IPS-18a (cell line): ENCODE measurements around the gene AUTS2.
A peak's percentile ranks its signal among the peaks of the same experiment; 100 is the strongest.

Source experiments
- H3K27ac ChIP-seq: one replicate; pipeline ENCODE4 v1.5.1; 2013; ENCODE audit warnings: low read length
- H3K27me3 ChIP-seq: one replicate; pipeline ENCODE4 v1.6.1; 2013; ENCODE audit warnings: mild to moderate bottlenecking, low read length; ENCODE audit not compliant: control insufficient read depth, insufficient read depth
- H3K36me3 ChIP-seq: one replicate; pipeline ENCODE4 v1.6.1; 2013; ENCODE audit warnings: low read depth, low read length; ENCODE audit not compliant: control insufficient read depth
- H3K4me1 ChIP-seq: one replicate; pipeline ENCODE4 v1.6.1; 2013; ENCODE audit warnings: low read depth, low read length; ENCODE audit not compliant: control insufficient read depth
- H3K4me3 ChIP-seq: one replicate; pipeline ENCODE4 v1.5.1; 2013; ENCODE audit warnings: low read length
- H3K9ac ChIP-seq: one replicate; pipeline ENCODE4 v1.6.1; 2013; ENCODE audit warnings: mild to moderate bottlenecking, low read length, moderate library complexity
- H3K9me3 ChIP-seq: one replicate; pipeline ENCODE4 v1.6.1; 2013; ENCODE audit warnings: low read depth, low read length; ENCODE audit not compliant: control insufficient read depth

Gene AUTS2

DNA sequence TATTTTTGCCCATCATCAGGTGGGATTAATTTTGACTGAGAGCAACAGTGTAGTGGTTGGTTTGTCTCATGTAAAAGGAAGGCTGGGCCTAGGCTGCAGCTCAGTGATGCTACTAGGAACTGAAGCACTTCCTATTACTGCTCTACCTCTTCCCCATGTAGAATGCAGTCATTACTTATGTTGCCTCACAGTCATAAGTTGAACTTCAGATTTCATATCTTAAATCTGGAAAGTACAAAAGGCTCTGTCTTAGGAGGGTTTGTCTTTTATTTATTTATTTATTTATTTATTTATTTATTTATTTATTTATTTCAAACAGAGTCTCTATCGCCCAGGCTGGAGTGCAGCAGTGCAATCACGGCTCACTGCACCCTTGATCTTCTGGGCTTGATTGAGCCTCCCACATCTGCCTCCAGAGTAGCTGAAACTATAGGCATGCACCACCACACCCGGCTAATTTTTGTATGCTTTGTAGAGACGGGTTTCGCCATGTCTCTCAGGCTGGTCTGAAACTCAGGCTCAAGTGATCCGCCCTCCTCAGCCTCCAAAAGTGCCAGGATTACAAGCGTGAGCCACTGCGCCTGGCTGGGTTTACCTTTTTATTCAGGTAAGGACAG is 812.0 kb downstream of the AUTS2 start:
- H3K27me3 ChIP-seq: peaks cover 13% of the 10 kb centered on the region
- H3K9ac ChIP-seq: no peak overlapping the region
- no peak overlapping the region for H3K27ac ChIP-seq
- no peaks in the 10 kb centered on the region for H3K4me1 ChIP-seq
- H3K4me3 ChIP-seq: no peak overlapping the region
- no peaks in the 10 kb centered on the region for H3K36me3 ChIP-seq
- no peaks in the 10 kb centered on the region for H3K9me3 ChIP-seq

DNA sequence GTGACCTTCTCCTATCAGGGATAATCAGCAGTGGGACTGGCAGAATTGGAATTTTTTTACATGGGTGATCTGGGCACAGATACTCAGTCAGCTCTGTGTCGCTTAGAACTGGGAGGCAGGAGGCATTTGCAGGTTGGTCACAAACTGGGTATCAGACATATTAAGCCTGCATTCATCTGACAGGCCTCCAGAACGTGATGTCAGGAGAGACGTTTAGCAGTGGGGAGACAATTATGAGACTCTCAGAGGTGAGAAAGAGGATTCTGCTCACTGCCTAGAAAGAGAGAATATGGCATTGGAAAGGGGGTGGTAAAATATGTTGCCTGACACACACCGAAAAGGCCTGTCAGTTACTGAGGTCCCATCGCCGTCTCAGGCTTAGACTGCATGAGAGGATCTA is 816.1 kb downstream of the AUTS2 start:
- H3K9me3 ChIP-seq: no peaks in the 10 kb centered on the region
- H3K36me3 ChIP-seq: no peaks in the 10 kb centered on the region
- H3K27ac ChIP-seq: no peak overlapping the region
- H3K9ac ChIP-seq: no peak overlapping the region
- no peak overlapping the region for H3K4me3 ChIP-seq
- H3K27me3 ChIP-seq: peaks cover 13% of the 10 kb centered on the region
- peaks cover 17% of the 10 kb centered on the region for H3K4me1 ChIP-seq

DNA sequence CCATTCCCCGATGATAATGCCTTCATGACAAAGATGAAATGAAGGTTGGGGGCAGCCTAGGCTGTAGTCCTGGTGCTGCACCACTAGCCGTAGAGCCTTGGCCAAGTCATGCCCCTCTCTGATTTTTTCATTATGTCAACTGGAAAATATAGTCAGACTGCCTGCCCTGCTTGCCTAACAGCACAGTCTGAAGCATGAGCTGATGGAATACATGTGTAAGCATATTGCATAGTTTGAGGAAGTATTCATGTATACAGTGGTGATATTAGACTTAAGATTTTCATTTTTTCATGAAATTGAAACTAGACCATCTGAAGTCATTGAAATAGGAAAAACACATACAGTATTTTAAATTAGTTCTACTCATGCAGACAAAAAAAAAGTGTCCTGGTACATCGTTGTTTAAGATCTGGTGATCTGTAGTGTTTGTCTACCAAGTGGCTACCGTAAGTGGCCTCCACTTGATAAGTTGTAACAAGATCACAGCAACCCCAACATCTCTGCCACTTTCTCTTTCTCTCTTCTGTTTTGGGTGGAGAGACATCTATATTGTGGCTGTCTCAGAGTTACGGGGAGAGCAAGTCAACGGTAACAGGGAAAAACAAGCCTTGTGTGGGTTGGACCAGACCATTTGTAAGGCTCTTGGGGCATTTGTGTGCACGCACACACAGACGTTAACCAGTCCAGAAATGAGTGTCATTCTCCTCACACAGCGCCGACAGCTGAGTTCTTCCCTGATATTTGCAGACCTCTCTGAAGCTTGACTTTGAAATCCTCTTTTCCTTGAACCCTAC is 817.1 kb downstream of the AUTS2 start:
- H3K9ac ChIP-seq: no peak overlapping the region
- no peaks in the 10 kb centered on the region for H3K36me3 ChIP-seq
- peaks cover 13% of the 10 kb centered on the region for H3K27me3 ChIP-seq
- H3K4me3 ChIP-seq: no peak overlapping the region
- H3K9me3 ChIP-seq: no peaks in the 10 kb centered on the region
- H3K27ac ChIP-seq: no peak overlapping the region
- H3K4me1 ChIP-seq: peaks cover 25% of the 10 kb centered on the region

DNA sequence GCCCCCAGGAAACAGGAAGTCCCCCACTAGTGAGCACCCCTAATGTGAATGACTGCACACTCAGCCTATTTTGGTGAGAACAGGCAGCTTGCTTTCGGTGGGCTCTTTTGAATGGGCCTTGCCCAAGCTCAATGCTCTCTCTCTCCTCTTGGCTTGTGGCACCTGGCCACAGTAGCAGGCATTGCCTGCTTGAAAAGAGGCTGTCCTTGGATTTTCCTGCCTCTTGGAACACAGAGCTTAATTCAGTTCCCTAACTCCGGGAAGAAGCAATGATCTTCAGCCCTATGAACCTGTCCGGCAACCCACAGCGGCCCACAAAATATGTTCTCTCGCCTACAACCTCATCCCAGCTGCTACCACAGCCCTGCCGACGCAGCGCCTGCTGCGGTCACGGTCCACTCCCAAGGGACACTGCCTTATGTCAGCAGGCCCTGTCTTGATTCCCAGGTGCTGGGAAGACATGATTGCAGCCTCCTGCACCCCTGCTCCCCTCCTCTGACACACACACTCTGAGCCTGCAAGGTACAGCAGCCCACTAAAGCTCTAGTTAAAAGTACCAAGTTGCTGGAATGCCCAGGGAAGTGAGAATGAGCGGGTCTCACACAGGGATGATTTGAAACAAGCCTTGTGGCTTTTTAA is 818.2 kb downstream of the AUTS2 start:
- Histone ChIP-seq H3K9me3 (no peaks in the 10 kb centered on the region), H3K4me3 (peak overlapping the region; percentile 1), H3K36me3 (no peaks in the 10 kb centered on the region), H3K9ac (no peak overlapping the region), H3K27ac (no peak overlapping the region), H3K27me3 (peaks cover 13% of the 10 kb centered on the region), H3K4me1 (peaks cover 36% of the 10 kb centered on the region)

DNA sequence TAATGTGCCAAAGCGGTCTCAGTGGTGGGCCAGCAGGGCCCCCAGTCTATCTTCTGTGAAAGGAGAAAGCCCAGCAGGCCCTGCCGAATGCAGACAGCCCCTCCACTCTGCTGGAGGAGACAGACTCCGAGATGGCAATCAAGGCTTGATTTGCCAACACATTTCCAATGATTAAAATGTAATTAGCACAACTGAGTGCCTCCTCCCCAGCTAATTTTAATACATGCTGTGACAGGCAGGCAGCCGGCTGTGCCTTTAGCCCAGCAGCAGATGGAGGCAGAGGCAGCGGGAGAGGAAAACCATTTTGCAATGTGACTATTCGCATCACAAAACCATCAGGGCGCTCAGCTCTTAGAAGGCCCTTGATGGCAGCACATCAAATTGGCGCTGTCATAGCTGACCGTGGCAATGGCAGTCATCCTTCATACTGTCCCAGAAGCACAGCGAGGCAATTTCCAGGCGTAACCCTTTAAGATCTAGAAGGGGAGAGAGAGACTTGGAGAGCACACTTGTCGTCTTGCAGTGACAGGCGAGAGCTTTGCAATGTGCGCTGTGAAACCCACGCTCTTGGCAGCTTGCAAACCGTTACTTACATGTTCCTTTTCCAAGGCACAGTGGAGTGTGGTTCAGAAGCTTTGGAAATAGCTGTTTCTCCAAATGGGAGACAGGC is 818.8 kb downstream of the AUTS2 start:
- Histone ChIP-seq H3K27ac (no peak overlapping the region), H3K9me3 (no peaks in the 10 kb centered on the region), H3K9ac (no peak overlapping the region), H3K36me3 (no peaks in the 10 kb centered on the region), H3K4me1 (peaks cover 42% of the 10 kb centered on the region), H3K27me3 (peaks cover 13% of the 10 kb centered on the region), H3K4me3 (peak overlapping the region; percentile 1)

DNA sequence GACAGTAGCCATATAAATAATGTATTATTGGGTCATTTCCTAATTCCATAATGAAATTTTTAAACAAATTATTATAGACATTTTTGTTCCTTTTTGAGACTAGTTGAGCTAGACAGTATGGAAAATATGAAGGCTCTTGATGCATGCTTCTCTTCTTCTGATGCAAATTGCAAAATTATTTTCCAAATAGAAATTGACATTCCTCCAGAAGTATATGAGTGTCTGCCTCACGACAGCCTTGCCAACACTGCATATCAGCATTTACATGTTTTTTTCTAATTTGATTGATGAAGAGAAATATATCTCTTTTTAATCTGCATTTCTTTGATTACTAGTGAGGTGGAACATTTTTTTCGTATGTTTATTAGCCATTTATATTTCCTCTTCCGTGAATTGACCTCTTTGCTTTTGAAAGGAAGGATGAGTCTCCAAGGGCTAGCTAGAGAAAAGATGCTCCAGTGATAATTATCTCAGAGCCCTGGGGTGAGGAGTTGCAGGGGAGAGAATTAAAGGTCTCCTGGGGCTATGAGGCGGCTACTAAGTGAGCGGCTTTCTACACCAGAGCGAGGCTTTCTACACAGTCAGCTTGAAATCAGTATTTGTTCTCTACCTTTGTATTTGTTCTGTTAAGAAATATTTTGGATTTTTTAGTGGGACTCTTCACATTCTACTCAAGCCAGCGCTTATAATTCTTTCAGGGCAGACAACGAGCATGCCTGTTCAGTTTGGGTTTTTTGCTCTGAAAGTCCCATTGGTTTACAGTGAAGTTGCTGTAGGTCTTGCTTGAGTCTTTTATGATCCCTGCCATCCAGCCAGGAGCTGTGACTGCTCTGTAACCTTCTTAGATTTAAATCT is 821.5 kb downstream of the AUTS2 start:
- no peak overlapping the region for H3K9ac ChIP-seq
- peaks cover 4% of the 10 kb centered on the region for H3K27me3 ChIP-seq
- no peaks in the 10 kb centered on the region for H3K36me3 ChIP-seq
- no peaks in the 10 kb centered on the region for H3K9me3 ChIP-seq
- no peak overlapping the region for H3K4me3 ChIP-seq
- no peak overlapping the region for H3K27ac ChIP-seq
- H3K4me1 ChIP-seq: peaks cover 44% of the 10 kb centered on the region

DNA sequence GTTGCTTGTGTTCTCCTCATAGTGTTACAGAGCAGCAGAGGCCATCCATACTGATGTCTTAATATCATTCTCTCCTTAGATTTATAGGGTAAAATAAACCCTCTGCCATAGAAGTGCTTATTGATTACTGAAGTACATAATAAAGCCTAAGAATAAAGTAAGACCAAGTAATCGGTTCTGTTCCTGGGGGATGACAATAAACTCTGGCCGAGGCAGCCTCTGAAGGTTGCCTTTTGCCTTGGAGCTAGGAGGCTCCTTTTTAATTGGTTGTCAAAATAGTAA is 822.0 kb downstream of the AUTS2 start:
- no peak overlapping the region for H3K27ac ChIP-seq
- no peak overlapping the region for H3K4me3 ChIP-seq
- no peaks in the 10 kb centered on the region for H3K27me3 ChIP-seq
- no peaks in the 10 kb centered on the region for H3K36me3 ChIP-seq
- H3K9ac ChIP-seq: no peak overlapping the region
- no peaks in the 10 kb centered on the region for H3K9me3 ChIP-seq
- peaks cover 44% of the 10 kb centered on the region for H3K4me1 ChIP-seq

DNA sequence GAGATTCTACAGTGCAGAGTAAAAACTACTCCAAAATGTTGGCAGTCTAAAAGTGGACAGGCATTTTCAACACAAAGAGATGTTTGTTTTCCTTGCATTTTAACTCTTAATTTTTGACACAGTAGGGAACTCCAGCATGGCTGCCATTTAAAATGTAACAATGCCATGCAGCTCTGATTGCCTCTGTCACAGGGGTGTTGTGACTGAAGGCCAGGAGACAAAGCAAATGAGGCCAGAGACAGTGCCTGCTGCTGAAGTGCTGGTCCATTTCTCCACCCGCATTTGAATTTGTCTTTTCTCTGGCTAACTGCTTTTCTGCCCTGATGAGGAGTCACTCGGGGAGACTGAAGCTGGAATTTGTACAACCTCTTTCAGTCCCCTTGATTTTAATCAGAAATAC is 823.0 kb downstream of the AUTS2 start:
- H3K9ac ChIP-seq: no peak overlapping the region
- no peaks in the 10 kb centered on the region for H3K9me3 ChIP-seq
- H3K27ac ChIP-seq: no peak overlapping the region
- H3K4me3 ChIP-seq: no peak overlapping the region
- no peaks in the 10 kb centered on the region for H3K27me3 ChIP-seq
- H3K36me3 ChIP-seq: no peaks in the 10 kb centered on the region
- peaks cover 41% of the 10 kb centered on the region for H3K4me1 ChIP-seq

DNA sequence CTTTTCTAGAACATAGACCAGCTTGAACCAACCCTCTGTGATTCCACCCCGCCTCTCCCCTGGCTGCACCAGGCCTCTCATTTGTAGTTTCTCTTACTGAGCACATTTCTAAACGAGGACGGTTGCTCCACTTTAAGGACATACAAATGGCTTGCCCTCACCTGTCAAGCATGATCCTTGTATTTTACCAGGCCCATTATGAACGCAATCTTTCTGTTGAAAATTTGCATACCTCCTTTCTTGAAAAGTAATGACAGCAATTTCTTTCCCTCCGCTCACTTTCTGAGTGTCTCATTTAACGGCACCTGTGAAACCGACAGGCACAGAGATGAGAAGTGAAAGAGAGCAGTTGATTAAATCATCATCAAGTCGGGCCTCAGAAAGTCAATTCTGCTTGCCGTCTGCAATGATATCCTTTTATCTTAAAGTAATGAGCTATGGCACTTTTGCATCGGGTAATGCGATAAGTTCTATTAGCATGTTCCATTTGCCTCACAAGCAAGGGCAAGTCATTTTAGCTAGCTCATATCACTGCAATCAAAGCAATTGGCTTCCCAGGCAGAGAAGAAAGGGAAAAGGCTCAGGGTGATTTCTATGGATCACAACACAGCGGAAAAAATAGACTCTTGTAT is 828.1 kb downstream of the AUTS2 start:
- no peak overlapping the region for H3K4me3 ChIP-seq
- H3K4me1 ChIP-seq: peaks cover 9% of the 10 kb centered on the region
- no peak overlapping the region for H3K9ac ChIP-seq
- no peaks in the 10 kb centered on the region for H3K36me3 ChIP-seq
- no peaks in the 10 kb centered on the region for H3K9me3 ChIP-seq
- no peak overlapping the region for H3K27ac ChIP-seq
- H3K27me3 ChIP-seq: no peaks in the 10 kb centered on the region

DNA sequence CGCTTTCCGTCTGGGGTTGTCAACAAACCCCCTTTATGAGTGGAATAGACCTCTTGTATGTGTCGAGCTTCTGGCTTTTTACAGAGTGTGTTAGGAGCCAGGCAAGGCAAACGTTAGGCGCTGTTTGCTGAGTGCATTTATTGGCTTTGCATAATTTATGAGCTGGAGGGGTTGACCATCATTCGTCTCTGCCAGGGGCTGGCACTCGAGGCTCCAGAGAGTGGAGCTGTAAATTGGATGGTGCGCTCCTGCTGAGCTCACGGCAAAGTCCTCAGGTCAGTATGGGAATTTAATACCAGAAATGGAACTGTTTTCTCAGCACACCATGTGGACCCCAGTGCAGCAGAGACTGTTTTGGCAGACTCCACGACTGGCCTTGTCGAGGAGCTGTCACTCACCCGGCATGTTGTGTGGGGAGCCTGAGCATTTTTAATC is 834.3 kb downstream of the AUTS2 start:
- no peaks in the 10 kb centered on the region for H3K9me3 ChIP-seq
- no peak overlapping the region for H3K27ac ChIP-seq
- H3K9ac ChIP-seq: no peak overlapping the region
- H3K27me3 ChIP-seq: no peaks in the 10 kb centered on the region
- H3K36me3 ChIP-seq: no peaks in the 10 kb centered on the region
- no peaks in the 10 kb centered on the region for H3K4me1 ChIP-seq
- H3K4me3 ChIP-seq: no peak overlapping the region

DNA sequence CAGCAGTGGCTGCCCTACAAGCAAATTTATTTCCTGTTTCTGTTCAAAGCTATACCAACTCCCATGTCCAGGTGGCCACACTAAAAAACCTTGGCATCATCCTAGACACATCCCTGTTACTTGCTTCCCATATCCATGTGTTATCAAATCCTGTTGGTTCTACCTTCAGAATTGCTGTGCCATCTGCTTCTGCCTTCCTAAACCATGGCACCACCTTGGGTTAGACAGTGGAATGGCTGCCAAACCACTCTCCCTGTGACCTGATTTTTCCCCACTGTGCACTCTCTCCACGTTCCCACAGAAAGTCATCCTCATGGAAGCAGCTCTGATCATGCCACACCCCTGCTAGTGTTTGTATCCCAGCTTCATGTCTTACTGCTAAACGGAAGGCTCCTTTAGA is 836.1 kb downstream of the AUTS2 start:
- H3K27ac ChIP-seq: no peak overlapping the region
- no peak overlapping the region for H3K9ac ChIP-seq
- no peaks in the 10 kb centered on the region for H3K9me3 ChIP-seq
- no peaks in the 10 kb centered on the region for H3K4me1 ChIP-seq
- H3K4me3 ChIP-seq: no peak overlapping the region
- no peaks in the 10 kb centered on the region for H3K27me3 ChIP-seq
- no peaks in the 10 kb centered on the region for H3K36me3 ChIP-seq
